ENCODE results near the gene PCBP3.
"Not testable (repeated sequence)": the region's sequence is repeated elsewhere in the genome, so short reads cannot be mapped to it uniquely, and the experiment has no call there.

The PCBP3 gene

DNA sequence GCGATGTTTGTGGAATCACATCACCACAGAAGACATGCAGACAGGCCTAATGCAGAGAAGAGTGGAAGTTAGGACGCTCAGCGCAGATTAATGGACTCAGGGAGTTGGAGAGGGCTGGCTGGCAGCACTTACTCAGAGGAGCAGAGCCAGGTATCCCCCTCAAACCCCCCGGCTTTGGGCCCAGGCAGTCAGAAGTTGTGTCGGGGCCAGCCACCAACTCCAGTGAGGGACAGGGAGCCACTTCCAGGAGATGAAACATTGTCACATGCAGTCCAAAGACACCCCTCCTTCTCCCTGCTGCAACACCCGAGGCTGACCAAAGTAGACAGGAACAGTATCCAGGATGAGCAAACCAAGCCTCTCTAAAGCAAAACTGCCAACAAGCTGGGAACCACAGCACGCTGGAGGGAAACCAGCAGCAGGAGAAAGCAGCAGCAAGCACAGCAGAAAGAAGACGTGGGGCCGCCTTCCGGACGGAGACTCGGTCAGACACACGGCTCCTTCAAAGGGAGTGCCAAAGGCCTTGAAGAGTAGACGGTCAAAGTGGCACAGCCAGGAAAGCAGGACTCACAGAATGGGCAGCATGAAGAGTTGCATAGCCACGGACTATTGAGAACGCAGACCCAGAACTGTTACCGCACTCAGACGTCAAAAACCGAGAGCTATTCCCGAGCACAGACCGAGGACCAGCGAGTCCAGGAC is 149.3 kb downstream of the PCBP3 start:
- DNase-seq = no peak

DNA sequence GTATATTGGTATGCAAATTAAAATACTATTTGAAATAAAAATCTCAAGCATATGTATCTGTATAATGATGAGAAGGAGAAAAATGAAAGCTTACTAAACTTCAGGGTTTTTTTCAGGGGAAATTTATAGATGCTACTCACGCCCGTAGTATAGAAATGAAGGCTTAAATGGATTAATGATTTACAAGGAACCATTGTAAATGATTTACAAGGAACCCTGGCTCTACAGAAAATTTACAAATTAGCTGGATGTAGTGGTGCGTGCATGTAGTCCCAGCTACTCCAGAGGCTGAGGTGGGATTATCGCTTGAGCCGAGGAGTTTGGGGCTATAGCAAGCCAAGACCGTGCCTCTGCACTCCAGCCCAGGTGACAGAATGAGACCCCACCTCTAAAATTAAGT is 150.5 kb downstream of the PCBP3 start:
- no peak for DNase-seq

DNA sequence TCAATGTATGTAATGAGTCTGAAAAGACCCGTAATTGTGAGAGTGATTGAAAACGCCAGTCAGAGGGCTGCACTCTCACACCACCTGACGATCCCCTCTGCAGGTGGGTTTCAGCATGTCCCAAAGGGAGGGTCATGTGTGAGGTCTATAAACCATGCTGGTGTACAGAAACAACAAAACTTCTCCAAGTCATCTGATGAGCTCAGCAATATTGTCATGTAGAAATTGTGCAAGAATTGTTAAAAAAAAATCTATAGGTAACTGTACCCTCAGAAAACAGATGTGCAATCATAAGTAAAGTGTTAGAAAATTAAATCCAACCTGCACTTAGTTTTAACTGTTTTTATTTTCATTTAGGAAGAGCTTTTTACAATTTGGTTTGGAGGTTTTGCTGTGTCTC is 152.5 kb downstream of the PCBP3 start:
- DNase-seq = no peak

DNA sequence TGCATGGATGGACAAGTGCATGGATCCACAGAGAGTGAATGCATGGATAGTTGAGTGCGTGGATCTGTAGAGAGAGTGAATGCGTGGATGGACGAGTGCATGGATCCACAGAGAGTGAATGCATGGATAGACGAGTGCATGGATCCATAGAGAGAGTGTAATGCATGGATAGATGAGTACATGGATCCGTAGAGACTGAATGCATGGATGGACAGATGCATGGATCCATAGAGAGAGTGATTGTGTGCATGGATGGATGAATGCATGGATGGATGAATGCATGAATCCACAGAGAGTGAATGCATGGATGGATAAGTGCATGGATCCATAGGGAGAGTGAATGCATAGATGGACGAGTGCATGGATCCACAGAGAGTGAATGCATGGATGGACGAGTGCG is 153.8 kb downstream of the PCBP3 start:
- no peak for DNase-seq

DNA sequence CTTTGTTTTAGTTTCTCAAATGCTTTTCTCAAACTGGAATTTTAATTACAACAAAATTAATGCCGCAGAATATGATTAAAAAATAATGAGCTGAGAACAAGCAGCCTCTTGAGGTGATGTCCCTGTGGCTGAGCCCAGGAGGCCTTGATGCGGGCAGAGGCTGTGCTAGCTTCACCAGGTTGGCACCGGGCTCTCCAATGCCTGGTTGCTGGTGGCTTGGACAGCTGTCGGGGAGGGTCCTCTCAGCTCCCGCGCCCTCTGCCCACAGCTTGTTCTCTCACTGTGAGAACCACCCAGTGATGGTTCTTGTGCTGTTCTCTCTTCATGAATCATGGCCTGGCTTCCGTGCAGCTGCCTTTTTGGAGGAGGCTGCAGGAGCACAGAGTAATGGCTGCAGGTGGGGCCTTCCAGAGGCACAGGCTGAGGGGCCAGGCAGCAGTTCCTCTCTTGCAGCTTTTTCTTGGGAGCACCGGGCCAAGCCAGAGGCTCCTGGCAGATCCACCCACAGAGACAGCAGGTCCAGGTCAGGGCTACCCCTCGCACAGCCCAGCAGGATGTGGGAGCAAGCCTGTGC is 156.3 kb downstream of the PCBP3 start:
- no peak for DNase-seq

DNA sequence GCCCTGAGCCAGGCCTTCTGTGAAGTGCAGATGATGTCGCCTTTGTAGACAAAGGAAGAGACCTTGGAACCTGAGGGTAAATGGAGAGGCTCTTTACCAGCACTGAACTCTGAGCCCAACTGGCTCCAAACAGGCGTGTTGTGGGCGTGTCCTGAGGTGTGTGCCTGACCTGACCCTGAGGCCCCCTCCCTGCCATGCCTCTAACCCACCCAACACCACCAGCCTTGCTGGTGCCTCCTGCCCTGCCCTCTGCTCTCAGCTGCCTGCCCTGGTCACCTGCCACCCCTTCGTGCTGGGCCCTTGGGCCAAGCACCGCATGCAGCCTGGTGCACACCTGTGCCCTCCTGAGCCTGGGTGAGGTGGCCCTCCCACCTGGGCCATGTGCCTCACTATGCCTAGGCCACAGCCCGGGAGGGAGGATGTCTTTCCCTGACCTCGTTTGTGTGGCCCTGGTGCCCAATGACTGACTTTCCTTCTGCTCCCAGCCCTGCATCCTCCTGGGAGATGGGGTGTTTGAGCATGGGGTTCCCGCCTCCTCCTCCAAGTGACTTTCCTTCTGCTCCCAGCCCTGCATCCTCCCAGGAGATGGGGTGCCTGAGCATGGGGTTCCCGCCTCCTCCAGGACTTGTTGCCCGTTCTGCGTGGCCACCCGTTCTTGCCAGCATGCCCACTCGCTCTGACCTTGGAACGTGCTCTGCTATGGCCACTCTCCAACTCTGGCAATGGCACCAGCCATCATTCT is 157.0 kb downstream of the PCBP3 start:
- no peak for DNase-seq

DNA sequence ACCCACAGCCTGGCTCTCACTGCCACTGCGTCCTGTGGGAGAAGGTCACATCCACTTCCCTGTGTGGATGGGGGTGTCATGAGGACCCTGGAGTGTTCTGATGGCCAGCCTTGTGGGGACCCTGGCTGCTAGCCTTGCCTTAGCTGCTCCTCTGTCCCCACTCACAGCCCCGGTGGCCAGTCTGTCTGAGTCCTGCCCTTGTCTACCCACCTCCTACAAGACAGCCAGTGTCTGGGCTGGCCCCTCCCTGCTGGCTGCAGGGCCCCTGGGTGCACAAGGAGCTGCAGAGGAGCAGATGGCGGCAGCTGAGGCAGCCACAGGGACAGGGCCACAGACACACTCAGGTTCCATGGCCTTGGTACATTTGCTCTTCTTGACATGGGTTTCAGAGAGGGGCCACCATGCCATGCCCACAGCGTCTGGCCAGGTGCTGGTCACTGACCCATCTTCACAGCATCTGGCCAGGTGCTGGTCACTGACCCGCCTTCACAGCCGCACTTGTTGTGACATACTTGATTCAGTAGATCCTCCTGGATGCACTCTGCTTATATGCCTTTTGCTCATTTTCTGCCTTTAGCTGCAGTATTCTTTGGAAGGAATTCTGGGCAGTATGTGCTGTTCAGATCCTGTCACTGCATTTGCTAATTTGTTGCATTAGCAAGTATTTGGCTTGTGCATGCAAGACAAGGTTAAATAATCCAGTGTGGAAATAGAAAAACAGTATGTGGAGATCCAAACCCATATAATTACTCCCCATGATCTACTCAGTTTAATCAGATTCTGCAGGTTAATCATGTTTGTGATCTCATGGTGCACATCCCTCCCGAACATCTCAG is 157.8 kb downstream of the PCBP3 start:
- DNase-seq = no peak

DNA sequence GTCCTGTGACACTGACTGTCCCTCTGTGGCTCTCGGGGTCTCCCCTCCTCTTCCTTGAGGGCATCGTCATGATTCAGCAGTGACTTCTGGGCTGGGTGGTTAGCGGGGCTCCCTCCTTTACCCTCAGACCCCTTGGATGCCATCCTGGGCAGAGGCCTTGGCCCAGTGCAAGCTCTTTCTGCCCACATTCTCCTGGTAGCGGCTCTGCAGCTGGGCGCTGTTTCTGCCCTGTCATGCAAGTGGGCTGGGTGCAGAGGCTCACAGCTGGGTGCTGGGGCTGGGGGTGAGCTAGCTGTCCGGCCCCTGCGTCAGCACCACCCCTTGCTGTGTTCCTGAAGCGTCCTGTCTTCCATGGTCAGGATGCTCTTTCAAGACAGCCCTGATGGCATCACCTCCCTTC is 158.5 kb downstream of the PCBP3 start:
- no peak for DNase-seq

DNA sequence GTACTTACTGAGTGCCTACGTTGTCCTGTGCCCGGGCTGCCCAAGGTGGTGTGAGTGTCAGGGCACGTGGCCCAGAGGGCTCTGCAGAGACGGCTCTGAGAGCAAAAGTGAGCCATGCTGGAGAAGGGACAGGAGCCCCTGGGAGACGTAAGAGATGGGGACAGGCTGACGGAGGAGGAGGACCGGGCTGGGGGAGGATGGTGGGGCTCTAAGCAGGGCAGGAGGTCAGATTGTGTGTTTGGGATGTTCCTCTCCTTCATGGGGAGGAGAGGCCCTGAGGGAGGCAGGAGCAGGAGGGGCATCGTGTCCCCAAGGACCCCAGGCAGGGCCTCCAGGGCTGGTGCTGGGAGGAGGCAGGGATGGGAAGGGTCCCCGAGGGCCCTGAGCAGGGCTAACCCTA is 158.9 kb downstream of the PCBP3 start:
- DNase-seq = no peak

DNA sequence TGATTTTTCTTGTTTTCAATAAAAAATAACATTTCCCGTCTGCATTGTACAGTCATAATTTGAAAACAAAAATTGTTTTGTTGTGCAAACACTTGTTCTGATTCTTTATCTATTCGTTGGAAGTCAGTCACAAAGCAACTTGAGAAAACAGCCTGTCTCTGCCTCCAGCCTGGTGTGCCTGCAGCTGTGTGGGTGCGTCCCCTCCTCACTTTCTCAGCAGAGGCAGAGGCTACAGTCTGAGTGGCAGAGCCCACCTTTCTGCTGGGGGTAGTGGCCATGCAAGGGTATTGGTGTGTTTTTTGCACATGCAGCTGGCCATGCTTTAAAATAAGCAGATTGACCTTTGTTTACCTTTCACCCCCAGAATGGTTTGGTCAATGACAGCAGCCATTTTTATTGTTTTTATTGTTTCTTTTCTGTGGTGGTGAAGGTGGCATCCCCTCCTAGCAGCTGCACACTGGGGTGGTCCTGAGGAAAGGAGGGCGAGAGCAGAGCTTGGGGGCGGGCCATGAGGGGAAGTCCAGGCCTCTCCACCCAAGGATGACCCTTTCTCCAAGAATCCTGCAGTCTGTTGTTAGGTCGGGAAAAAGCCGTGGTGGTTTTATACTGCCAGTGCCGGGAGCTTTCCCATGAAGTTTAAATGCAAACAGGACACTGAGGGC is 159.6 kb downstream of the PCBP3 start:
- no peak for DNase-seq

DNA sequence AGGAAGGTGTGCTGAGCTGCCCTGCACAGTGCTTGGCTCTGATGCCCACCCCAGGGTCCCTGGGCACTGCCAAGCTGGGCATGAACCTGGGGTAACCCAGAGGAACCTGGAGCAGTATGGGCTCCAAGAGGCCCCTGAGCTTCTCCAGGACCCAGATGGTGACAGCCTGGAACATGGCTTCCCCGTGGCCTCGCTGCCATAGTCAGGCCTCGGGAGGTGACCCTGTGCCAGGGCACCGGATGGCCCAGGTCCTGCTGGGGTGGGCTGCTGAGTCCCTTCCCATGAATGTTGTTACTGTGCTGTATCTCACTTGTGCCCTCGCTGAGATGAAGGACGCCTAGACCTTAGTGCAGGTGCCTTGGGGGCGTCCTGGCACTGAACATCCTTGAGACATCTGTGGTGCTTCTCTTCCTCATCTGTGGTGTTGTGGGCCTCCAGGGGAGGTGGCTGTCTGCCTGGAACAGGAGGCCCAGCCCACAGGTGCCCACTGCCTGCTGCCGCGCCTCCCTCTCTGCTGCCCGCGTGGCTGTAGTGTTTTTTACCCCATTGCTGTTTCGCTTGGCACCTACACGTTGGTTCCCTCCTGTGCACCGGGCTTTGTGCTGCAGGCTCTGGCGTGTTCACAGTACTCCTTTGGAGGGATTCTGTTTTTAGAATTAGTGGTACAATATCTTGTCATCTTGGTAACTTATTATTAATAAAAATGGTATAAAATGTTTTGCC is 160.3 kb downstream of the PCBP3 start:
- no peak for DNase-seq

DNA sequence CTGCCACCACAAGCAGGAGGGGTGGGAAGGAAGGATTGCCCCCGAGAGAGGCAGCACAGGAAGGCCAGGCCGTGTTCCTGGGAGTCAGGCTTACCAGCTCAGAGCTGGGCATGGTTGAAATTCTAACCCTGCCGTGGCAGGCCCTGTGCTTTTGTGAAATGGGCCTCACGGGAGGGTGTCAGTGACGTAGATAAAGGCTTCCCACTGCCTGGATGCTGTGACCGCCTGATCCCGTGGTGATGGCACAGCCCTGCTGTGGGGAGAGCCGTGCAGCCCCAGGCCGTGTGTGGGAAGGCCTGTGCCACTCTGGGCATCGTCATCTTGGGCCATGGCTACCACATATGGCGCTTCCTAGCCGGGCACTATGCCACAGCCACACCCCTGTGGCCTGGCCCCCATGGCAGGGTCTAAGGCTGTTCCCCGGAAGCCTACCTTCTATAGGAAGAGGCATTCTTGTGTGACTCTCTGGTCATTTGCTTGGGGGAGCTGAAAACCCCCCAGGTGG is 161.3 kb downstream of the PCBP3 start:
- DNase-seq = no peak

DNA sequence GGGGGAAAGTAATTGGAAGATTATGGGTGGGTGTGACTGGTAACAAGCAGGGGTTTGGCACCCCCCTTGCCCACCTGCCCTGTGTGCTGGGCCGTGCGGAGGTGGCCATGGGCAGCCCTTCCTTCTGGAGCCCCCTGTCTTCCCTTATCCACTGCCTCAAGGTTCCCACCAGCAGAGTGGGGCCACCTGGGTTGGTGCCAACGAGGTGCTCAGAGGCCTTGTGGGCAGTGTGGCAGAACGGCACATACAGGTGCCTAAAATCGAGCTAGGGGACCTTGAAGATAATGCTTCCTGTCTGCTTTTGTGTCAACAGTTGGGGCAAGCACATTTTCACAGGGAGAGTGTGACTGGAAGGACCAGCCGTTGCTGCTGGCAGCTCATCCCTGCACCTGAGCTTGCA is 161.8 kb downstream of the PCBP3 start:
- no peak for DNase-seq

DNA sequence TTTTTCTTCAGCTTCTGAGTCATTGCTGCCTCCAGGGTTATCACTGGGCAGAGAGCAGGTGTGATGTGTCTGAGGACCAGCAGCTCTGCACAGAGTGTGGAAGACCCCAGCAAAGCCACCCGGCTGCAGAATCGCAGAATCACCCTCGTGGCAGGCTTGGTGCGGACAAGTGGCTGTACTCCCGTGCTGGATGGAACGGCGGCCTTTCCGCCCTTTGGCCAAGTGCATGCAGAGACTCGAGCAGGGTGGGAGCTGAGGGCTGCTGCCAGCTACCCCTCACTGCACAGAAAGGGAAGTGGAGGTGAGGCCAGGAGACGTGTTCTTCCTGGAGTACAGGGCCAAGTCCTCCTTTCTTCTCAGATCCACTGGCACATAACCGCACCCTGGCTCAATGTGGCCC is 162.5 kb downstream of the PCBP3 start:
- DNase-seq = no peak

DNA sequence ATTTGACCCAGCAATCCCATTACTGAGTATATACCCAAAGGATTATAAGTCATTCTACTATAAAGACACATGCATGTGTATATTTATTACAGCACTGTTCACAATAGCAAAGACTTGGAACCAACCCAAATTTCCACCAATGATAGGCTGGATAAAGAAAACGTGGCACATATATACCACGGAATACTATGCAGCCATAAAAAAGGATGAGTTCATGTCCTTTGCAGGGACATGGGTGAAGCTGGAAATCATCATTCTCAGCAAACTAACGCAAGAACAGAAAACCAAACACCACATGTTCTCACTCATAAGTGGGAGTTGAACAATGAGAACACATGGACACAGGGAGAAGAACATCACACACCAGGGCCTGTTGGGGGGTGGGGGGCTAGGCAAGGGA is 165.1 kb downstream of the PCBP3 start:
- not testable (repeated sequence) for DNase-seq

DNA sequence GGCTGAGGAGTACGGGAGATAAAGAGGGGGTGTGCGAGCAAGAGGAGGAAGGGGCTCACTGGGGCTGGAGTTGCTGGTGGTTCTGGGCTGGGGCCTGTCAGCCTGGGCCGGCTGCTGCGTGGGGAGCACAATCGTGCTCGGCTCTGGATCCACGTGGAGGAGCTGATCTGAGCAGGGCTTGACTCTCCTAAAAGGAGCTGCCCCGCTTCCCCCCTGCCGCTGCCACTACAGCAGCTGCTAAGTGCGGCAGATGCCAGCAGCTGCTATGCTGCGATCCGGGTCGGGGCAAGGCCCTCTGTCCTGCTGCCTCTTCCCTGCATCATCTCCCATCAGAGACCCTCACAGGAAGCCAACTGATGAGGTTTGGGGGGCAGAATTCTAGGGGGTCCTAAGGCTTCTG is 165.9 kb downstream of the PCBP3 start:
- no peak for DNase-seq

DNA sequence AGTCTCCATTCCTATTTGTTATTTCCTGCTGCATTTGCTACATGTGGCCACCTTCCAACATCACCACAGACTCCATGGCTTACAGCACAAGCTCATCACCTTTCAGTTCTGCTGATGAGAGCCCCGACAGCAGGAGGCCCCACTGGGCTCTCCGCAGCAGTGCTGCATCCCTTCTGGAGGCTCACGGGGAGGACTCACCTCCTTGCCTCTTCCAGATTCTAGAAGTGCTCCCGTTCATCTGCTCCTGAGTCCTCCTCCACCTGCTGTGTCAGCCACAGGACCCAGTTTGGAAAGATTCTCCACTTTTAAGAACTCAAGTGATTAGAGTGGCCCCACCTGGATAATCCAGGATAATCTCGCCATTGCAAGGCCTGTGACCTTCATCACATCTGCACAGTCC is 167.6 kb downstream of the PCBP3 start:
- DNase-seq = no peak

DNA sequence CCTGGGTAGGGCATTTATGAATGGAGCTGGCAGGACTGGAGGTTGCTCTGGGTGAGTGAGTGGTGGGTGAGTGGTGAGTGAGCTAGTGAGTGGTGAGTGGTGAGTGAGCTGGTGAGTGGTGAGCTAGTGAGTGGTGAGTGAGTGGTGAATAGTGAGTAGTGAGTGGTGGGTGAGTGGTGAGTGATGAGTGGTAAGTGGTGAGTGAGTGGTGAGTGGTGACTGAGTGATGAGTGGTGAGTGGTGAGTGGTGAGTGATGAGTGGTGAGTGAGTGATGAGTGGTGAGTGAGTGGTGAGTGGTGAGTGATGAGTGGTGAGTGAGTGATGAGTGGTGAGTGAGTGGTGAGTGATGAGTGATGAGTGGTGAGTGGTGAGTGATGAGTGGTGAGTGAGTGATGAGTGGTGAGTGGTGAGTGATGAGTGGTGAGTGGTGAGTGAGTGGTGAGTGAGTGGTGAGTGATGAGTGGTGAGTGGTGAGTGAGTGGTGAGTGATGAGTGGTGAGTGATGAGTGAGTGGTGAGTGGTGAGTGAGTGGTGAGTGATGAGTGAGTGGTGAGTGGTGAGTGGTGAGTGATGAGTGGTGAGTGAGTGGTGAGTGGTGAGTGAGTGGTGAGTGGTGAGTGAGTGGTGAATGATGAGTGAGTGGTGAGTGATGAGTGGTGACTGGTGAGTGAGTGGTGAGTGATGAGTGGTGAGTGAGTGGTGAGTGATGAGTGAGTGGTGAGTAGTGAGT is 170.8 kb downstream of the PCBP3 start:
- DNase-seq = not testable (repeated sequence)

DNA sequence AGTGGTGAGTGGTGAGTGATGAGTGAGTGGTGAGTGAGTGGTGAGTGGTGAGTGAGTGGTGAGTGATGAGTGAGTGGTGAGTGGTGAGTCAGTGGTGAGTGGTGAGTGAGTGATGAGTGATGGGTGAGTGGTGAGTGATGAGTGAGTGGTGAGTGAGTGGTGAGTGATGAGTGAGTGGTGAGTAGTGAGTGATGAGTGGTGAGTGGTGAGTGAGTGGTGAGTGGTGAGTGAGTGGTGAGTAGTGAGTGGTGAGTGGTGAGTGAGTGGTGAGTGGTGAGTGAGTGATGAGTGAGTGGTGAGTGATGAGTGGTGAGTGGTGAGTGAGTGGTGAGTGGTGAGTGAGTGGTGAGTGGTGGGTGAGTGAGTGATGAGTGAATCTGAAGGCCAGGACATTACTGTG is 172.3 kb downstream of the PCBP3 start:
- DNase-seq = not testable (repeated sequence)

DNA sequence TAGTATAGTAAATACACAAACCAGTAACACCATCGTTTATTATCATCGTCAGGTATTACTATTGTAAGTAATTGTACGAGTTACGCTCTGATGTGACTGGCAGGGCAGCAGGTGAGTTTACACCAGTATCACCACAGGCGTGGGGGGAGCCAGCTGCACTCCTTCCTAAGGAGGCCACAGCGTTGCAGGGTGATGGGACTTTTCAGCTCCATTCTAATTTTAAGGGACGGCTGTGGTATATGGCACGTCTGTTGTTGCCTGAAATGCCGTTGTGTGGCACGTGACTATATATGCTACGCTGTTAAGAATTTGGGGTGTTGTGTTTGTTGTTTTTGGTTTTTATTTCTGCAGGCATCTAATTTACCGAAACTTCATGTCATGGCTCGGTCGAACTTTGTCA is 173.3 kb downstream of the PCBP3 start:
- DNase-seq = no peak

DNA sequence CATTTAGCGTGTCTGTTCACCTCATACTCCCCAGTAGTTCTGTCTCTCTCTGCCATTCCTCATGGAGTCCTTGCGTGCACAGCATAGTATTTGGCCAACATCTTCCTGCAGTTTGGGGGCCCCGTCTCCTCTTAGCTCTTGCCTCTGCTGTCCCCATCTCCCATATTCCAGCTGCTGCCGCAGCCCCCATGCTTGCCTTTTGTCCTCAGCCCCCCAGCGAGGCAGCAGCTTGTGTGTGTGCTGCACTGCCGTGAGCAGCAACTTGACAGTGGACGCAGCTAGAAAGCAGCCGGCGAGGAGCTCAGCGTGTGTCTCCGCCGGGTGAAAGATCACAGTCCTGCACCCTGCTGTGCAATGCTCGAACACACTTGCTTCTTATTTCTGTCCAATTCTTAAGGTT is 173.8 kb downstream of the PCBP3 start:
- DNase-seq = no peak
